SU-DHL-6 (cell line): ENCODE measurements around the gene ATP13A3.

Experiments
- H2AFZ ChIP-seq: fragments of 200-600 bp; sonication (generic); 2 replicates; pipeline ENCODE4 v1.6.1; 2014; ENCODE audit warnings: low read depth, mild to moderate bottlenecking, moderate library complexity, mixed read lengths, antibody characterized with exemption, low read length; ENCODE audit not compliant: severe bottlenecking
- H3F3A ChIP-seq: fragments of 200-600 bp; shearing (Covaris generic); 2 replicates; pipeline ENCODE4 v1.6.0; 2016; ENCODE audit warnings: antibody characterized with exemption, mild to moderate bottlenecking; ENCODE audit not compliant: insufficient read depth
- H3K27ac ChIP-seq: fragments of 200-600 bp; sonication (generic); 2 replicates; pipeline ENCODE4 v1.5.1; 2016; ENCODE audit warnings: low read depth, mild to moderate bottlenecking, low read length, moderate library complexity, mixed read lengths
- H3K27me3 ChIP-seq: fragments of 200-600 bp; sonication (generic), shearing (Covaris generic); 2 replicates; pipeline ENCODE4 v1.6.0; 2014; ENCODE audit warnings: mild to moderate bottlenecking, low read length
- H3K36me3 ChIP-seq: fragments of 200-600 bp; sonication (generic); 2 replicates; pipeline ENCODE4 v1.6.1; 2014; ENCODE audit warnings: mild to moderate bottlenecking, low read length, mixed read lengths
- H3K4me2 ChIP-seq: fragments of 300-600, 200-600 bp; shearing (Covaris generic), sonication (generic); 2 replicates; pipeline ENCODE4 v1.6.0; 2014; ENCODE audit warnings: low read length, low read depth, mild to moderate bottlenecking; ENCODE audit not compliant: poor library complexity, severe bottlenecking
- H3K4me3 ChIP-seq: fragments of 200-600 bp; sonication (generic); 2 replicates; pipeline ENCODE4 v1.5.1; 2014; ENCODE audit warnings: antibody characterized with exemption, low read length, mild to moderate bottlenecking, mixed read lengths; ENCODE audit not compliant: insufficient read depth, poor library complexity, severe bottlenecking
- H3K79me2 ChIP-seq: fragments of 200-600 bp; sonication (generic); 2 replicates; pipeline ENCODE4 v1.6.1; 2014; ENCODE audit warnings: mild to moderate bottlenecking, low read length, moderate library complexity; ENCODE audit not compliant: insufficient read depth
- H3K9ac ChIP-seq: fragments of 200-600 bp; sonication (generic); 2 replicates; pipeline ENCODE4 v1.7.0; 2014; ENCODE audit warnings: mild to moderate bottlenecking, low read length
- H3K9me2 ChIP-seq: fragments of 200-600 bp; sonication (generic); replicated peaks from 2 replicates; pipeline ENCODE4 v1.6.1; 2014; ENCODE audit warnings: low read length; ENCODE audit not compliant: insufficient read depth
- H3K9me3 ChIP-seq: fragments of 200-600 bp; sonication (generic); 2 replicates; pipeline ENCODE4 v1.6.1; 2014; ENCODE audit warnings: low read length, mixed read lengths; ENCODE audit not compliant: insufficient read depth
- H4K20me1 ChIP-seq: fragments of 200-600 bp; sonication (generic); 2 replicates; pipeline ENCODE4 v1.6.1; 2014; ENCODE audit warnings: low read depth, mild to moderate bottlenecking, antibody characterized with exemption, low read length, moderate library complexity, mixed read lengths
- CTCF ChIP-seq: fragments of 200-600 bp; sonication (generic); IDR thresholded peaks from one replicate; pipeline ENCODE4 v1.5.1; 2017; ENCODE audit warnings: antibody characterized with exemption, mild to moderate bottlenecking, low read length, moderate library complexity; ENCODE audit not compliant: insufficient read depth, poor library complexity, severe bottlenecking
- EZH2phosphoT487 ChIP-seq: fragments of 200-600 bp; sonication (generic), shearing (Covaris generic); conservative IDR thresholded peaks from 2 replicates; pipeline ENCODE4 v1.6.1; 2018; ENCODE audit warnings: mild to moderate bottlenecking, antibody characterized with exemption, low read length, moderate library complexity, mixed read lengths

ATP13A3 gene

GRCh38 chr3:194367992-194368841 is 118.6 kb downstream of the ATP13A3 start:
- H3K27me3 ChIP-seq: no peaks in the 10 kb centered on the region
- H3K9me2 ChIP-seq: no peaks in the 10 kb centered on the region
- no peaks in the 10 kb centered on the region for H3K36me3 ChIP-seq
- H3K27ac ChIP-seq: no peak overlapping the region
- no peaks in the 10 kb centered on the region for H4K20me1 ChIP-seq
- no peaks in the 10 kb centered on the region for H3K79me2 ChIP-seq
- no peaks in the 10 kb centered on the region for H3K9me3 ChIP-seq
- H2AFZ ChIP-seq: no peak overlapping the region
- H3F3A ChIP-seq: no peaks in the 10 kb centered on the region
- no peak for TF ChIP-seq EZH2phosphoT487
- TF ChIP-seq CTCF: no peak
- no peak overlapping the region for H3K4me3 ChIP-seq
- H3K4me2 ChIP-seq: no peak overlapping the region
- no peak overlapping the region for H3K9ac ChIP-seq

DNA sequence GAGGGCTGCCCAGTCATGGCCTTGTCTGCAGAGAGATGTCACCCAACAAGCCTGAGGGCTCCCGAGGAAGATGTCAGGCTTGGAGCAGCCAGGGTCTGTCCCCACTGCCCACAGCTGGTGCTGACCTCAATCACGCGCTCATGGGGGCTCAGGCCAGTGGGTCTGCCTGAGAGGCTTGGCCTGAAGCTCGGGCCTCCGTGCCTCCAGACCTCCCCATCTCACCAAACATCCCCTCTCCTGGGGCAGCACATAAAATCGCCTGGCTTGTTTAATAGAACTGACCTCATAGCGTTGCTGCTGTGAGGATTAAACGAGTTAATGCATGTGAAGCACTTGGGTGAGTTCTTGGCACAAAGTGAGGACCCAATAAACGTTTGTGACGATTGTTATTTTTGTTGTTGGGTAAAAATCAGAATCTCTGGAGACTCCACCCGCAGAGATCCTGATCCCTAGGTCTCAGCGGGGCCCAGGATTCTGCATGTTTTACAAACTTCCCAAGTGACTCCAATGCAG is 120.8 kb downstream of the ATP13A3 start:
- no peaks in the 10 kb centered on the region for H3K79me2 ChIP-seq
- no peak for TF ChIP-seq CTCF
- TF ChIP-seq EZH2phosphoT487: no peak
- no peaks in the 10 kb centered on the region for H3K36me3 ChIP-seq
- H3K4me3 ChIP-seq: no peak overlapping the region
- no peak overlapping the region for H3K27ac ChIP-seq
- no peak overlapping the region for H3K4me2 ChIP-seq
- H2AFZ ChIP-seq: no peak overlapping the region
- no peaks in the 10 kb centered on the region for H3K27me3 ChIP-seq
- H3K9me2 ChIP-seq: no peaks in the 10 kb centered on the region
- H4K20me1 ChIP-seq: no peaks in the 10 kb centered on the region
- no peaks in the 10 kb centered on the region for H3K9me3 ChIP-seq
- H3F3A ChIP-seq: no peaks in the 10 kb centered on the region
- no peak overlapping the region for H3K9ac ChIP-seq

DNA sequence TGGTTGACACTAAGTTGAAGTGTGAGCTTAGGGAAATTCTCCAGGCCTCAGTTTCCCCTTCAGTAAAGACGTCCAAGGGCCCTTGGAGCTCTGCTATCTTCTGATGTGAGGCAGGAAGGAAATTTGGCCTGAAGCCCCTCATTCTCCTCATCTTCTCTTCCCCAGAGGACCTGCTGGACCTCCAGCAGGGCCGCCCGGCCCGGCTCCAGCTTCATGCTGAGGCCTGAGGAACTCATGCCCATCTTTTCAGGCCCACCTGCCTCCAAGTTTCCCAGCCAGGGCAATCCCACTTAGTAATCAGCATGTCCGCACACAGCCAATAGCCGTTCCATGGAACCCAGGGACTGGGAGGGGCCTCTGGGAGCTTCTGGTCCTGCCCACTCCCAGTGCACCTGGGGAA is 121.3 kb downstream of the ATP13A3 start:
- Histone ChIP-seq H3K27me3 (no peaks in the 10 kb centered on the region), H3K9me3 (no peaks in the 10 kb centered on the region), H3F3A (no peaks in the 10 kb centered on the region), H3K27ac (no peak overlapping the region), H3K79me2 (no peaks in the 10 kb centered on the region), H4K20me1 (no peaks in the 10 kb centered on the region), H3K4me3 (no peak overlapping the region), H3K4me2 (no peak overlapping the region), H2AFZ (no peak overlapping the region), H3K9ac (no peak overlapping the region), H3K36me3 (no peaks in the 10 kb centered on the region), H3K9me2 (no peaks in the 10 kb centered on the region)
- no peak for TF ChIP-seq EZH2phosphoT487
- TF ChIP-seq CTCF: no peak
